Measurements from ENCODE around the gene PAK4. TPM values are rescaled to one million over a fixed set of nuclear protein-coding genes. Genes with fewer than 3 reads are reported as not detected.

Gene PAK4
- total RNA-seq, 2 experiments from 2014 or later, result 9.8 to 11.5 TPM

DNA sequence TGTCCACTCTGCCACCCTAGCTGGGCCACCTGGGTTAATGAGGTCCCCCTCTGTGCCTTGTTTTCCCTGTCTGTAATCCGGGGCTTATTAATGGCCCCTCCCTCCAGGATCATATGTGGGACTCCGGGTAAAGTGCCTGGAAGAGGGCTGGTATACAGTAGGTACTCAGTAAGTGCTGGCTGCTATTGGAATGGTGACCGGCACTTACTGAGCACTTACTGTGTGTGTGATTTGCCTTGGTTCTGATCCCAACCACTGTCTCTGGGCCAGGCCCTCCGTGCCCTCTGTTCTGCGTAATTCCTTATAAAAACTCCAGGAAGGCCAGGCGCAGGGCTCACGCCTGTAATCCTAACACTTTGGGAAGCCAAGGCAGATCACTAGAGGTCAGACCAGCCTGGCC is 40.3 kb downstream of the PAK4 start:
- intact Hi-C loops (cut with micrococcal nuclease), result no loop called here
- Mint-ChIP-seq H3K27ac (no peak overlapping the region), H3K27me3 (no peaks in the 10 kb centered on the region), H3K9me3 (no peaks in the 10 kb centered on the region), H3K4me1 (ENCODE audit: low read depth) (peaks cover 7% of the 10 kb centered on the region), H3K4me3 (no peak overlapping the region), H3K36me3 (ENCODE audit: low read depth) (no peaks in the 10 kb centered on the region)
- TF ChIP-seq, protein P1, sequence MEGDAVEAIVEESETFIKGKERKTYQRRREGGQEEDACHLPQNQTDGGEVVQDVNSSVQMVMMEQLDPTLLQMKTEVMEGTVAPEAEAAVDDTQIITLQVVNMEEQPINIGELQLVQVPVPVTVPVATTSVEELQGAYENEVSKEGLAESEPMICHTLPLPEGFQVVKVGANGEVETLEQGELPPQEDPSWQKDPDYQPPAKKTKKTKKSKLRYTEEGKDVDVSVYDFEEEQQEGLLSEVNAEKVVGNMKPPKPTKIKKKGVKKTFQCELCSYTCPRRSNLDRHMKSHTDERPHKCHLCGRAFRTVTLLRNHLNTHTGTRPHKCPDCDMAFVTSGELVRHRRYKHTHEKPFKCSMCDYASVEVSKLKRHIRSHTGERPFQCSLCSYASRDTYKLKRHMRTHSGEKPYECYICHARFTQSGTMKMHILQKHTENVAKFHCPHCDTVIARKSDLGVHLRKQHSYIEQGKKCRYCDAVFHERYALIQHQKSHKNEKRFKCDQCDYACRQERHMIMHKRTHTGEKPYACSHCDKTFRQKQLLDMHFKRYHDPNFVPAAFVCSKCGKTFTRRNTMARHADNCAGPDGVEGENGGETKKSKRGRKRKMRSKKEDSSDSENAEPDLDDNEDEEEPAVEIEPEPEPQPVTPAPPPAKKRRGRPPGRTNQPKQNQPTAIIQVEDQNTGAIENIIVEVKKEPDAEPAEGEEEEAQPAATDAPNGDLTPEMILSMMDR (IDR thresholded peaks at IDR 0.05), result no peak
- ATAC-seq (no peak), DNase-seq (no peak)
- CTCF ChIA-PET, result no interaction called here
- POLR2A ChIA-PET, result no interaction called here

DNA sequence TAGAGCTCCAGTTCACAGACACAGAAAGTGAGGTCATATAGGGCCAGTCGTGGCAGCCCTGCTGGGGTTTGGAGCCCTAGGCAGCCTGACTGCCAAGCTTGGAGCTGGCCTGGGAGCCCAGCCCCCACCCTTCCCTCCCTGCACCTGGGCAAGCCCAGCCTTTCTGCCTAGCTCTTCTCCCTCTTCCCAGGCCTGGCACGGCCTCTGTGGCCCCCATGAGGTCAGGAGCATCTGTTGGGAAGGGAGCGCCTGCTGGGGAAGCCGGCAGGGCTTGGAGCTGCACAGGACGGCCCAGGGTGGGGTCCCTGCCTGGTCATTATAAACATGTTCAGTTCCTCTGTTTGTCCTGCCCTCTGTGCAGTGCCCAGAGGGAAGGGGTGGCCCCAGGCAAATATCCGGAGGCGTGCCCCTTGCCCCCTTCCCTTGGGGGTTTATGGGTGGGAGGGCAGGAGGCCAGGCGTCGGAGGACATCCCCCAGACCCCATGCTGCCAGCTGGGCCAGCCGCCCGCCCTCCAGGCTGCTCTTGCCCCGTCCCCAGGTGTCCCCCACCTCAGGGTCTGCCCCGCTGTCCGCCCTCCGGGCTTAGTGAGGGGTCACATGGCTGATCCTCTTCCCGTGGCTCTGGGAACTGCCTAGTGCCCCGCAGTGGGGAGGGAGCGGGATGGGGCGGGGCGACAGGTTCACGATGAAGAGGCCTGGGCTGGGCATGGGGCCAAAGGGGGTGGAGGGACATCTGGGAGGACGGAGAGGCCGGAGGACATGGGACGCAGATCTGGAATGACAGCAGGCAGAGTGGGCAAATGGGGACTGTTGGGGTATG is 41.2 kb downstream of the PAK4 start:
- ATAC-seq (no peak), DNase-seq (no peak)
- ChIA-PET CTCF (no interaction called here), POLR2A (no interaction called here)
- Mint-ChIP-seq H3K27ac (no peak overlapping the region), H3K4me1 (ENCODE audit: low read depth) (peaks cover 7% of the 10 kb centered on the region), H3K36me3 (ENCODE audit: low read depth) (no peaks in the 10 kb centered on the region), H3K27me3 (no peaks in the 10 kb centered on the region), H3K4me3 (no peak overlapping the region), H3K9me3 (no peaks in the 10 kb centered on the region)
- intact Hi-C loops (cut with micrococcal nuclease), result no loop called here
- TF ChIP-seq, protein P1 (IDR thresholded peaks at IDR 0.05), result no peak

DNA sequence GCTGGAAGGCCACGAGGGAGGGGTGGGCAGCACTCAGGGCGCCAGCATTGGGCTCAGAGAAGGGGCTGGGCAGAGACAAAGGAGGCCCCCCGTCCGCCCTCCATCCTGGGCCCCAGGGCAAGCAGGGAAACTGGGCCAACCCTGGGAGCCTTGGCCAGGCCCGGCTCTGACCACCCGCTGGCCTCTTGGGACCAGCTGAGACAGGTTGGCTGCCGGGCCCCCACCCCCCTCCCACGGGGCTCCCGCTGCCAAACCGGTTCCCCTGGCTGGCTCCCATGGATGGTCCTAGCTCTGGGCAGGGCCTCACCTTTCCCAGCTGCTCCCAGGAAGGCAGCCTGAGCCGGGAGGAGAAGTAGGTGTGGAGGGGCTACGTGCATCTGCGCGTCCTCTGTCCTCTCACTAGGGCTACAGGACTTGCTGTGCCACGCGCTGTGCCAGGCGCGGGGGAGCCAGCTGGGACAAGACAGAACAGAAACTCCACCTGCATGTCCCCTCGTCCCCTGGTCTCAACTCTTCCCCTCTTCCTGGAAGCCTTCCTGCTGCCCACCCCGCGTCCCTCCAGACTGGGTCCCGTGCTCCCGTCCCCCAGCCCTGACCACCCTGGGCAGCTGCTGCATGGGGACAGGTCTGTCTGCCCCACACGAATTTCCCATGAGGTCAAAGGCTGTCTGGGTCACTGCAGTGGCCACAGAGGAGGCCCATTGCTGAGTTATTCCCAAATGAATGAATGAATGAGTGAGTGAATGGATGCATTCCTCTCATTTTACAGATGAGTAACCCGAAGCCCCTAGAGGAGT is 42.1 kb downstream of the PAK4 start:
- ChIA-PET POLR2A (no interaction called here), CTCF (no interaction called here)
- no peak overlapping the region for H3K27ac Mint-ChIP-seq
- H3K36me3 Mint-ChIP-seq (ENCODE audit: low read depth), result peaks cover under 1% of the 10 kb centered on the region
- DNase-seq (no peak), ATAC-seq (no peak)
- intact Hi-C loops (cut with micrococcal nuclease), result no loop called here
- H3K27me3 Mint-ChIP-seq, result no peaks in the 10 kb centered on the region
- peaks cover 4% of the 10 kb centered on the region for H3K4me1 Mint-ChIP-seq (ENCODE audit: low read depth)
- no peak overlapping the region for H3K4me3 Mint-ChIP-seq
- TF ChIP-seq, protein P1 (IDR thresholded peaks at IDR 0.05), result no peak
- H3K9me3 Mint-ChIP-seq, result no peaks in the 10 kb centered on the region

DNA sequence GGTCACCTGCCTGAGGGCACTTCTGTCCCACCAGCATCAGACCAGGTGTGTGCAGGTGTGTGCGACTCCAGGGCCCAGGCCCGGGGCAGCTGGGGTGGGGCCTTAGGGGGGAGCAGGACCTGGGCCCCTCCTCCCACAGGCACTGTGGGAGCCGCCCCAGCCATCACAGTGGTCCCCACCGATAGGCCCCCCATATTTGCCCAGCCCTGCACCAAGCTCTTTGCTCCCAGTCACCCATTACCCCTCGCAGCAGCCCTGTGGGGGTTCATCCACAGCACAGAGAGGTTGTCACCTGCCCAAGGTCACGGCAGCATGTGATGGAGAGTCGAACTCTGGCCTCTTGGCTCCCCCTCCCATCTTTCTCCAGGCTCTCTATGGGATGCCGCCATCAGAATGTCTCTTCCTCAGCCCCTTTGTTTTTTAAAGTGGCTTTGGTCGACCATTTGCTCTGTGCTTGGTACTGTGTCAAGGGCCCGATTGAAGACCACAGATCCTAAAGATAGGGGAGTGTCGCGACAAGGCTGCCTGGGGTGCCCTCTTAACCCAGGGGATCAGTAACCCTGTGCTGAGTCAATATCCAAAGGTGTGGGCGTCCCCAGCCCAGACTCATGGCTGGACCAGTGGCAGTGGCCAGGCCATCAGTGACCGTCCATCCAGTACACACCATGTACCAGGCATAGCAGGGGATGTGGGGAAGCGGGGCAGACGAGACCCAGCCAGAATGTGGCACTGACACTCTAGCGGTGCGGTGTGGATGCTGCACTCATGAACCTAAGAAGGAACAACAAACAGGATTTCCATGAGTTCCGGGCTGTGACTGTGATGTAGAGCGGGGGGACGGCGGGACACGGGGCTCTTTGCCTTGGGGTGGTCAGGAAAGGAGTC is 42.9 kb downstream of the PAK4 start:
- peaks cover 2% of the 10 kb centered on the region for H3K36me3 Mint-ChIP-seq (ENCODE audit: low read depth)
- no peaks in the 10 kb centered on the region for H3K4me1 Mint-ChIP-seq (ENCODE audit: low read depth)
- H3K27me3 Mint-ChIP-seq, result no peaks in the 10 kb centered on the region
- no peak overlapping the region for H3K27ac Mint-ChIP-seq
- TF ChIP-seq, protein P1 (IDR thresholded peaks at IDR 0.05), result no peak
- no peaks in the 10 kb centered on the region for H3K9me3 Mint-ChIP-seq
- ATAC-seq, result no peak
- DNase-seq, result no peak
- H3K4me3 Mint-ChIP-seq, result no peak overlapping the region
- intact Hi-C loops (cut with micrococcal nuclease), result no loop called here
- ChIA-PET CTCF (no interaction called here), POLR2A (no interaction called here)

Measured in activated CD8-positive, alpha-beta T cell treated with anti-CD3 and anti-CD28 coated beads for 36 hours (primary cell).